Natural killer cell treated with Interleukin-12 subunit alpha and Interleukin-12 subunit beta and Interleukin-15 and Interleukin-18, amount 100 ng/mL, for 72 hours (primary cell): ENCODE results near the gene MRPL11. TPM values are rescaled to one million over a fixed set of nuclear protein-coding genes. Genes with fewer than 3 reads are reported as not detected.
A peak's percentile ranks its signal among the peaks of the same experiment; 100 is the strongest.

Experiments used
- ATAC-seq, 2 donors: fragments of 150-1000 bp; cut with Tn5 transposase in 1 of 2; sonication (Bioruptor Pico), chemical (Tn5 transposase) in 1 of 2; 2 replicates each; pipeline ENCODE4 v1.10.0; 2021
- DNase-seq: peaks from one replicate; pipeline ENCODE4 v3.0.0; 2022; ENCODE audit warnings: low spot score
- H3K27ac Mint-ChIP-seq, 2 donors: 1 replicate in 1 of 2; 2 replicates in 1 of 2; pipeline ENCODE4 v1.8.0; 2022; ENCODE audit warnings: mixed read lengths in 2 of 2, mild to moderate bottlenecking in 1 of 2, moderate library complexity in 1 of 2
- H3K27me3 Mint-ChIP-seq, 2 donors: 1 replicate in 1 of 2; 2 replicates in 1 of 2; pipeline ENCODE4 v1.8.0; 2022; ENCODE audit warnings: mixed read lengths in 2 of 2
- H3K36me3 Mint-ChIP-seq: one replicate; pipeline ENCODE4 v1.8.0; 2022; ENCODE audit warnings: mixed read lengths
- H3K4me1 Mint-ChIP-seq, 2 donors: 1 replicate in 1 of 2; 2 replicates in 1 of 2; pipeline ENCODE4 v1.8.0; 2022; ENCODE audit warnings: low read depth in 2 of 2, mixed read lengths in 2 of 2, mild to moderate bottlenecking in 1 of 2
- H3K4me3 Mint-ChIP-seq: one replicate; pipeline ENCODE4 v1.8.0; 2022; ENCODE audit warnings: mixed read lengths
- H3K9me3 Mint-ChIP-seq: 2 replicates; pipeline ENCODE4 v1.8.0; 2022; ENCODE audit warnings: mixed read lengths
- total RNA-seq, 2 donors: library from RNA; stranded (reverse); gene quantifications; one replicate each; pipeline ENCODE4 v1.2.3, GENCODE V29; 2022

The MRPL11 gene
- total RNA-seq, result 100 to 1,000 TPM in 1 of 2 donors, 10 to 100 TPM in 1; 58.7 to 112 TPM

GRCh38 chr11:66438504-66439466 is at the start of gene MRPL11:
TSS of gene MRPL11 (minus strand) at chr11:66438848. CDS start at chr11:66438754, 94 bp downstream.
- Mint-ChIP-seq H3K36me3 (peaks cover 9% of the 10 kb centered on the region), H3K4me3 (peak within 1 kb of the TSS; percentile 98), H3K4me1 (peaks cover 8 to 11% of the 10 kb centered on the region in 2 donors), H3K9me3 (peaks cover 5% of the 10 kb centered on the region), H3K27ac (peak within 1 kb of the TSS; percentile 93 to 94), H3K27me3 (peaks cover 2 to 3% of the 10 kb centered on the region in 2 donors)
- ATAC-seq, result peak; percentile 100
- peak; percentile 86 for DNase-seq

GRCh38 chr11:66484806-66485380 is 46.2 kb upstream of the MRPL11 start:
- no peak for ATAC-seq
- Mint-ChIP-seq H3K27me3 (no peaks in the 10 kb centered on the region), H3K36me3 (no peaks in the 10 kb centered on the region), H3K9me3 (no peaks in the 10 kb centered on the region), H3K4me1 (peaks cover 8 to 11% of the 10 kb centered on the region in 2 donors), H3K4me3 (no peak overlapping the region), H3K27ac (no peak overlapping the region)
- no peak for DNase-seq

GRCh38 chr11:66480117-66480938 is 41.7 kb upstream of the MRPL11 start, which contains the start of gene DPP3:
TSS of gene DPP3 (plus strand) at chr11:66480434. CDS start at chr11:66482201, 1,767 bp downstream.
- Mint-ChIP-seq H3K4me1 (peaks cover 24 to 31% of the 10 kb centered on the region in 2 donors), H3K4me3 (peak within 1 kb of the TSS; percentile 86), H3K9me3 (no peaks in the 10 kb centered on the region), H3K27ac (peak within 1 kb of the TSS; percentile 73 to 87), H3K36me3 (no peaks in the 10 kb centered on the region), H3K27me3 (no peaks in the 10 kb centered on the region)
- ATAC-seq (peak; percentile 99), DNase-seq (peak; percentile 99)

- peak overlapping the region; percentile 73 to 87 for H3K27ac Mint-ChIP-seq
- ATAC-seq, result no peak
- no peaks in the 10 kb centered on the region for H3K27me3 Mint-ChIP-seq
- no peak for DNase-seq
- no peaks in the 10 kb centered on the region for H3K9me3 Mint-ChIP-seq
- H3K36me3 Mint-ChIP-seq, result no peaks in the 10 kb centered on the region
- H3K4me3 Mint-ChIP-seq, result peak overlapping the region; percentile 86
- H3K4me1 Mint-ChIP-seq, result peaks cover 24 to 29% of the 10 kb centered on the region in 2 donors
Observed at GRCh38 chr11:66479394-66480116, 40.9 kb upstream of the MRPL11 start.

- Mint-ChIP-seq H3K4me1 (peaks cover 24 to 31% of the 10 kb centered on the region in 2 donors), H3K4me3 (peak overlapping the region; percentile 86), H3K9me3 (no peaks in the 10 kb centered on the region), H3K27ac (peak overlapping the region; percentile 73 to 87), H3K27me3 (no peaks in the 10 kb centered on the region), H3K36me3 (no peaks in the 10 kb centered on the region)
- DNase-seq (no peak), ATAC-seq (no peak)
Observed at GRCh38 chr11:66478729-66479393, 40.2 kb upstream of the MRPL11 start.

GRCh38 chr11:66477263-66478201 is 38.9 kb upstream of the MRPL11 start:
- Mint-ChIP-seq H3K27me3 (no peaks in the 10 kb centered on the region), H3K9me3 (no peaks in the 10 kb centered on the region), H3K27ac (peak overlapping the region in 1 of 2 donors; percentile 40), H3K4me3 (peak overlapping the region; percentile 86), H3K36me3 (no peaks in the 10 kb centered on the region), H3K4me1 (peaks cover 24 to 31% of the 10 kb centered on the region in 2 donors)
- no peak for DNase-seq
- no peak for ATAC-seq

- no peaks in the 10 kb centered on the region for H3K36me3 Mint-ChIP-seq
- H3K4me1 Mint-ChIP-seq, result peaks cover 20 to 27% of the 10 kb centered on the region in 2 donors
- H3K4me3 Mint-ChIP-seq, result no peak overlapping the region
- no peaks in the 10 kb centered on the region for H3K27me3 Mint-ChIP-seq
- no peak for ATAC-seq
- no peak overlapping the region for H3K27ac Mint-ChIP-seq
- DNase-seq, result no peak
- no peaks in the 10 kb centered on the region for H3K9me3 Mint-ChIP-seq
Observed at GRCh38 chr11:66476841-66477251, 38.2 kb upstream of the MRPL11 start.

GRCh38 chr11:66476173-66476840 is 37.7 kb upstream of the MRPL11 start:
- Mint-ChIP-seq H3K27ac (no peak overlapping the region), H3K36me3 (no peaks in the 10 kb centered on the region), H3K4me1 (peaks cover 20 to 27% of the 10 kb centered on the region in 2 donors), H3K4me3 (no peak overlapping the region), H3K27me3 (no peaks in the 10 kb centered on the region), H3K9me3 (no peaks in the 10 kb centered on the region)
- ATAC-seq, result no peak
- no peak for DNase-seq

GRCh38 chr11:66475349-66476172 is 36.9 kb upstream of the MRPL11 start:
- Mint-ChIP-seq H3K27ac (no peak overlapping the region), H3K4me3 (no peak overlapping the region), H3K27me3 (no peaks in the 10 kb centered on the region), H3K9me3 (no peaks in the 10 kb centered on the region), H3K36me3 (no peaks in the 10 kb centered on the region), H3K4me1 (peaks cover 16 to 22% of the 10 kb centered on the region in 2 donors)
- ATAC-seq (no peak), DNase-seq (no peak)

GRCh38 chr11:66473608-66474515 is 35.2 kb upstream of the MRPL11 start:
- Mint-ChIP-seq H3K9me3 (no peaks in the 10 kb centered on the region), H3K4me1 (peaks cover 11 to 15% of the 10 kb centered on the region in 2 donors), H3K27ac (no peak overlapping the region), H3K27me3 (no peaks in the 10 kb centered on the region), H3K4me3 (no peak overlapping the region), H3K36me3 (no peaks in the 10 kb centered on the region)
- no peak for DNase-seq
- ATAC-seq, result no peak
